HCT116 (cell line): ENCODE results near the gene ERC1. TPM values are rescaled to one million over a fixed set of nuclear protein-coding genes. Genes with fewer than 3 reads are reported as not detected.

ENCODE experiments used
- ATAC-seq: fragments of 200-7000 bp; cut with Tn5 transposase; 2 replicates; pipeline ENCODE4 v1.9.1; 2020; ENCODE audit warnings: mild to moderate bottlenecking, moderate library complexity
- BruUV-seq: library from RNA; stranded (reverse); fragments of 400-500 nt; replicated peaks from 2 replicates; lab custom pipeline; 2021; lab: Mats Ljungman, UMichigan
- CTCF ChIA-PET: fragments of 300-600 bp; sonication (Branson Sonifier 250); formaldehyde crosslinking; loops from one replicate; lab custom pipeline; 2021; ENCODE audit warnings: antibody characterized with exemption; lab: Charles Lee
- POLR2A ChIA-PET: fragments of 300-600, 350-600 bp; sonication (Branson Sonifier 250); formaldehyde crosslinking; loops from one replicate; lab custom pipeline; 2021; ENCODE audit warnings: antibody characterized with exemption; lab: Charles Lee
- RAD21 ChIA-PET, 2 experiments: fragments of 300-600 bp; sonication (Branson Sonifier 250); formaldehyde crosslinking; loops; one replicate each; lab custom pipeline; 2023; ENCODE audit warnings: low total read pairs in 2 of 2; ENCODE audit not compliant: uncharacterized antibody in 2 of 2, unreplicated experiment in 2 of 2, low non-redundant PET in 1 of 2; lab: Charles Lee
- DNase-seq: peaks from one replicate; pipeline ENCODE4 v3.0.0-alpha.2; 2010; ENCODE audit warnings: low read depth, low spot score
- H2AFZ ChIP-seq: fragments of 200-600 bp; shearing (Covaris generic), sonication (generic); 2 replicates; pipeline ENCODE4 v1.6.1; 2017; ENCODE audit warnings: low read depth, mixed run types, mixed read lengths, antibody characterized with exemption, low read length; ENCODE audit not compliant: poor library complexity, severe bottlenecking
- H3K27ac ChIP-seq: 2 replicates; pipeline ENCODE4 v1.5.1; 2012; ENCODE audit warnings: low read depth, low read length
- H3K27me3 ChIP-seq: fragments of 200-600 bp; sonication (generic); 2 replicates; pipeline ENCODE4 v1.6.1; 2016; ENCODE audit warnings: mixed run types, low read length, mixed read lengths; ENCODE audit not compliant: insufficient read depth
- H3K36me3 ChIP-seq, 2 experiments: fragments of 200-500 bp in 1 of 2; fragments of 200-600 bp in 1 of 2; sonication (Bioruptor generic) in 1 of 2; sonication (generic) in 1 of 2; 2 replicates each; pipeline versions ENCODE4 v1.5.1 to v1.6.1; 2014 to 2016; ENCODE audit warnings: low read length in 2 of 2, inconsistent platforms in 1 of 2, mixed read lengths in 1 of 2, mixed run types in 1 of 2; ENCODE audit not compliant: insufficient read depth in 2 of 2, control insufficient read depth in 1 of 2
- H3K4me1 ChIP-seq, 2 experiments: fragments of 200-600 bp in 1 of 2; sonication (generic) in 1 of 2; 2 replicates each; pipeline versions ENCODE4 v1.5.1 to v1.6.1; 2012 to 2017; ENCODE audit warnings: low read length in 2 of 2, inconsistent platforms in 1 of 2, mild to moderate bottlenecking in 1 of 2, mixed read lengths in 1 of 2, mixed run types in 1 of 2, moderate library complexity in 1 of 2; ENCODE audit not compliant: insufficient read depth in 2 of 2, control insufficient read depth in 1 of 2
- H3K4me2 ChIP-seq: fragments of 200-600 bp; sonication (generic); 2 replicates; pipeline ENCODE4 v1.6.1; 2017; ENCODE audit warnings: mixed run types, low read length, mixed read lengths
- H3K4me3 ChIP-seq, 2 experiments: fragments of 200-600 bp in 1 of 2; sonication (generic) in 1 of 2; replicated peaks in 1 of 2; 2 replicates each; pipeline ENCODE4 v1.5.1; 2011 to 2016; ENCODE audit warnings: low read length in 2 of 2, control low read depth in 1 of 2, low read depth in 1 of 2, mild to moderate bottlenecking in 1 of 2, mixed read lengths in 1 of 2, mixed run types in 1 of 2
- H3K79me2 ChIP-seq: fragments of 200-600 bp; sonication (generic); 2 replicates; pipeline ENCODE4 v1.6.1; 2017; ENCODE audit warnings: mild to moderate bottlenecking, mixed run types, low read length, moderate library complexity, mixed read lengths; ENCODE audit not compliant: insufficient read depth
- H3K9ac ChIP-seq: fragments of 200-600 bp; sonication (generic); 2 replicates; pipeline ENCODE4 v1.6.1; 2016; ENCODE audit warnings: low read length, mixed read lengths
- H3K9me2 ChIP-seq: fragments of 200-600 bp; sonication (generic), shearing (Covaris generic); 2 replicates; pipeline ENCODE4 v1.6.1; 2017; ENCODE audit warnings: mixed run types, mild to moderate bottlenecking, moderate library complexity; ENCODE audit not compliant: insufficient read depth
- H3K9me3 ChIP-seq, 2 experiments: fragments of 200-500 bp in 1 of 2; fragments of 200-600 bp in 1 of 2; sonication (Bioruptor generic) in 1 of 2; sonication (generic) in 1 of 2; 2 replicates each; pipeline ENCODE4 v1.6.1; 2014 to 2017; ENCODE audit warnings: low read length in 2 of 2, mixed read lengths in 2 of 2, inconsistent platforms in 1 of 2, low read depth in 1 of 2, mild to moderate bottlenecking in 1 of 2, mixed run types in 1 of 2, moderate library complexity in 1 of 2; ENCODE audit not compliant: control insufficient read depth in 1 of 2, insufficient read depth in 1 of 2
- H4K20me1 ChIP-seq: fragments of 200-600 bp; sonication (generic), shearing (Covaris generic); 2 replicates; pipeline ENCODE4 v1.6.1; 2017; ENCODE audit warnings: mixed run types, mild to moderate bottlenecking, moderate library complexity; ENCODE audit not compliant: insufficient read depth
- EGR1 ChIP-seq: IDR thresholded peaks from 2 replicates; pipeline ENCODE4 v1.6.1; 2012; ENCODE audit warnings: low read depth
- EZH2 ChIP-seq: fragments of 200-600 bp; sonication (generic); IDR thresholded peaks from 2 replicates; pipeline ENCODE4 v1.6.1; 2017; ENCODE audit warnings: antibody characterized with exemption, mixed run types
- EZH2phosphoT487 ChIP-seq: fragments of 200-600 bp; IDR thresholded peaks from 2 replicates; pipeline ENCODE4 v1.6.1; 2018; ENCODE audit warnings: antibody characterized with exemption, borderline replicate concordance
- POLR2A ChIP-seq: IDR thresholded peaks from 2 replicates; pipeline ENCODE4 v1.7.0; 2011; ENCODE audit warnings: borderline replicate concordance; ENCODE audit not compliant: insufficient read depth, insufficient read length; ENCODE audit errors: extremely low read depth
- POLR2AphosphoS5 ChIP-seq: IDR thresholded peaks from 2 replicates; pipeline ENCODE4 v1.6.1; 2011; ENCODE audit warnings: mild to moderate bottlenecking, low read depth, low read length, moderate library complexity
- SRF ChIP-seq: IDR thresholded peaks from 2 replicates; pipeline ENCODE4 v1.6.1; 2012; ENCODE audit warnings: low read depth
- TCF7L2 ChIP-seq: IDR thresholded peaks from 2 replicates; pipeline ENCODE4 v1.7.0; 2011; ENCODE audit warnings: borderline replicate concordance, inconsistent platforms; ENCODE audit not compliant: insufficient read depth, insufficient read length; ENCODE audit errors: extremely low read depth
- YY1 ChIP-seq: IDR thresholded peaks from 2 replicates; pipeline ENCODE4 v1.6.1; 2011; ENCODE audit warnings: low read length, low read depth, moderate library complexity, mild to moderate bottlenecking; ENCODE audit not compliant: insufficient replicate concordance; ENCODE audit errors: extremely low read depth
- ZBTB33 ChIP-seq: IDR thresholded peaks from 2 replicates; pipeline ENCODE4 v1.6.1; 2011; ENCODE audit warnings: mild to moderate bottlenecking, low read length, moderate library complexity; ENCODE audit not compliant: insufficient replicate concordance; ENCODE audit errors: extremely low read depth
- ZNF274 ChIP-seq: fragments of 200-500 bp; sonication (Bioruptor generic); IDR thresholded peaks from 2 replicates; pipeline ENCODE4 v1.6.1; 2014; ENCODE audit warnings: mild to moderate bottlenecking, low read depth, low read length, inconsistent platforms
- intact Hi-C: fragments of 100-400 bp; cut with micrococcal nuclease; formaldehyde crosslinking; loops from 2 replicates; pipeline ENCODE4 v1.10.0; 2022
- total RNA-seq: library from RNA; stranded (reverse); gene quantifications from one replicate; pipeline ENCODE4 v1.2.1, GENCODE V29; 2021; ENCODE audit not compliant: unreplicated experiment
- TF ChIP-seq, protein P1 (sequence below): IDR thresholded peaks from 2 replicates; pipeline ENCODE4 v1.6.1; 2012
- TF ChIP-seq, protein P2 (sequence below), 3 experiments: fragments of 200-600 bp in 1 of 3; sonication (generic) in 1 of 3; IDR thresholded peaks in 2 of 3; conservative IDR thresholded peaks in 1 of 3; 2 replicates each; pipeline ENCODE4 v1.5.1; 2012 to 2017; ENCODE audit warnings: low read depth in 2 of 3, low read length in 2 of 3, antibody characterized with exemption in 1 of 3, borderline replicate concordance in 1 of 3, control low read depth in 1 of 3, mild to moderate bottlenecking in 1 of 3, mixed read lengths in 1 of 3, mixed run types in 1 of 3, moderate library complexity in 1 of 3; ENCODE audit not compliant: insufficient read depth in 1 of 3

The ERC1 gene
- total RNA-seq, 1 experiment from 2014 or later, result 41.9 TPM

GRCh38 chr12:1525858-1526257 is 534.8 kb downstream of the ERC1 start:
- no peaks in the 10 kb centered on the region for H3K4me1 ChIP-seq
- ATAC-seq, result no peak
- no peak for DNase-seq
- H3K79me2 ChIP-seq, result no peaks in the 10 kb centered on the region
- H3K9me2 ChIP-seq, result no peaks in the 10 kb centered on the region
- no peak overlapping the region for H2AFZ ChIP-seq
- no peak overlapping the region for H3K4me3 ChIP-seq
- H4K20me1 ChIP-seq, result no peaks in the 10 kb centered on the region
- H3K9me3 ChIP-seq, result no peaks in the 10 kb centered on the region
- intact Hi-C loops, result no loop called here
- no peak overlapping the region for H3K9ac ChIP-seq
- POLR2A ChIA-PET, result no interaction called here
- BruUV-seq, result no TSS peak
- CTCF ChIA-PET, result no interaction called here
- RAD21 ChIA-PET, result interaction anchor here in 1 of 2 experiments (0.7 kb wide), 1 partner anchor 1167 kb away, joined by 6 read pairs; no protein-coding TSS in a partner anchor
- no peaks in the 10 kb centered on the region for H3K27me3 ChIP-seq
- TF ChIP-seq POLR2AphosphoS5, result no peak
- TF ChIP-seq EZH2, result no peak
- TF ChIP-seq ZNF274, result no peak
- TF ChIP-seq ZBTB33, result no peak
- no peak for TF ChIP-seq YY1
- no peak for TF ChIP-seq SRF
- no peak for TF ChIP-seq EZH2phosphoT487
- no peak for TF ChIP-seq TCF7L2
- TF ChIP-seq EGR1, result no peak
- TF ChIP-seq, protein P1, sequence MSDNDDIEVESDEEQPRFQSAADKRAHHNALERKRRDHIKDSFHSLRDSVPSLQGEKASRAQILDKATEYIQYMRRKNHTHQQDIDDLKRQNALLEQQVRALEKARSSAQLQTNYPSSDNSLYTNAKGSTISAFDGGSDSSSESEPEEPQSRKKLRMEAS, result no peak
- no peak for TF ChIP-seq POLR2A
- TF ChIP-seq, protein P2, sequence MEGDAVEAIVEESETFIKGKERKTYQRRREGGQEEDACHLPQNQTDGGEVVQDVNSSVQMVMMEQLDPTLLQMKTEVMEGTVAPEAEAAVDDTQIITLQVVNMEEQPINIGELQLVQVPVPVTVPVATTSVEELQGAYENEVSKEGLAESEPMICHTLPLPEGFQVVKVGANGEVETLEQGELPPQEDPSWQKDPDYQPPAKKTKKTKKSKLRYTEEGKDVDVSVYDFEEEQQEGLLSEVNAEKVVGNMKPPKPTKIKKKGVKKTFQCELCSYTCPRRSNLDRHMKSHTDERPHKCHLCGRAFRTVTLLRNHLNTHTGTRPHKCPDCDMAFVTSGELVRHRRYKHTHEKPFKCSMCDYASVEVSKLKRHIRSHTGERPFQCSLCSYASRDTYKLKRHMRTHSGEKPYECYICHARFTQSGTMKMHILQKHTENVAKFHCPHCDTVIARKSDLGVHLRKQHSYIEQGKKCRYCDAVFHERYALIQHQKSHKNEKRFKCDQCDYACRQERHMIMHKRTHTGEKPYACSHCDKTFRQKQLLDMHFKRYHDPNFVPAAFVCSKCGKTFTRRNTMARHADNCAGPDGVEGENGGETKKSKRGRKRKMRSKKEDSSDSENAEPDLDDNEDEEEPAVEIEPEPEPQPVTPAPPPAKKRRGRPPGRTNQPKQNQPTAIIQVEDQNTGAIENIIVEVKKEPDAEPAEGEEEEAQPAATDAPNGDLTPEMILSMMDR (IDR thresholded peaks at IDR 0.05 in 2 of 3, conservative IDR thresholded peaks at IDR 0.05 in 1 of 3; ENCODE audit: borderline replicate concordance in 1 of 3, insufficient read depth in 1 of 3, low read depth in 2 of 3, low read length in 2 of 3), result no peak
- TF ChIP-seq, all 23 proteins: peak for 0
- H3K27ac ChIP-seq, result no peak overlapping the region
- H3K4me2 ChIP-seq, result no peak overlapping the region
- H3K36me3 ChIP-seq, result no peaks in the 10 kb centered on the region
